A673 (cell line): ENCODE data around the gene SLC26A11.

Experiments
- EZH2 ChIP-seq: fragments of 200-600 bp; sonication (generic); IDR thresholded peaks from 2 replicates; pipeline ENCODE4 v1.6.1; 2017; ENCODE audit warnings: borderline replicate concordance, low read depth, mild to moderate bottlenecking, mixed read lengths, antibody characterized with exemption, low read length; ENCODE audit not compliant: poor library complexity, severe bottlenecking
- TF ChIP-seq, protein P1 (sequence below): fragments of 300-800, 200-600 bp; sonication (generic); conservative IDR thresholded peaks from 2 replicates; pipeline ENCODE4 v1.5.1; 2017; ENCODE audit warnings: low read depth, mild to moderate bottlenecking, antibody characterized with exemption, low read length, moderate library complexity, mixed read lengths

DNA sequence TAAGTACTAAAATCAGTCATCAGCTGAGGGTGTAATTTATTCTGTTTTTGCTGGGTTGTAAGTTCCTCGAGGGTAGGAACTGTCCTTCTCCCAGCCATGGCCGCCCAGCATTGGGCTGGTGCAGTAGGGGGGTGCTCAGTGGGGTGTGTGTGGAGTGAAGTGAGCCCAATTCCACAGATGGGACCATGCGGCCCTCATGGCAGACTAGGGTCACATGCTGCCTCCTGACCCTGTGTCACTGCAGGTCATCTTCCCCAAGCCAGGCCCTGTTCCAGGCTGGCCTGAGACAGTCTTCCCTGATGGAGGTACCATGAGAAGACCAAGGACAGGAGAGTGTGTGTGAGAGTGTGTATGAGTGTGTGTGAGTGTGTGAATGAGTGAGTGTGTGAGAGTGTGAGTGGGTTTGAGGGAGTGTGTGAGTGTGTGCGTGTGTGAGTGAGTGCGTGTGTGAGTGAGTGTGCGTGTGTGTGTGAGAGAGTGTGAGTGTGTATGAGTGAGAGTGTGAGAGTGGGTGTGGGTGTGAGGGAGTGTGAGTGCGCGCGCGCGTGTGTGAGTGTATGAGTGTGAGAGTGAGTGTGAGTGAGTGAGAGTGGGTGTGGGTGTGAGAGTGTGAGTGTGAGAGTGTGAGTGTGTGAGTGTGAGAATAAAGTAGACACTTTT, 3.7 kb downstream of the SLC26A11 start:
- TF ChIP-seq, protein P1, sequence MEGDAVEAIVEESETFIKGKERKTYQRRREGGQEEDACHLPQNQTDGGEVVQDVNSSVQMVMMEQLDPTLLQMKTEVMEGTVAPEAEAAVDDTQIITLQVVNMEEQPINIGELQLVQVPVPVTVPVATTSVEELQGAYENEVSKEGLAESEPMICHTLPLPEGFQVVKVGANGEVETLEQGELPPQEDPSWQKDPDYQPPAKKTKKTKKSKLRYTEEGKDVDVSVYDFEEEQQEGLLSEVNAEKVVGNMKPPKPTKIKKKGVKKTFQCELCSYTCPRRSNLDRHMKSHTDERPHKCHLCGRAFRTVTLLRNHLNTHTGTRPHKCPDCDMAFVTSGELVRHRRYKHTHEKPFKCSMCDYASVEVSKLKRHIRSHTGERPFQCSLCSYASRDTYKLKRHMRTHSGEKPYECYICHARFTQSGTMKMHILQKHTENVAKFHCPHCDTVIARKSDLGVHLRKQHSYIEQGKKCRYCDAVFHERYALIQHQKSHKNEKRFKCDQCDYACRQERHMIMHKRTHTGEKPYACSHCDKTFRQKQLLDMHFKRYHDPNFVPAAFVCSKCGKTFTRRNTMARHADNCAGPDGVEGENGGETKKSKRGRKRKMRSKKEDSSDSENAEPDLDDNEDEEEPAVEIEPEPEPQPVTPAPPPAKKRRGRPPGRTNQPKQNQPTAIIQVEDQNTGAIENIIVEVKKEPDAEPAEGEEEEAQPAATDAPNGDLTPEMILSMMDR = no peak
- no peak for TF ChIP-seq EZH2
